ENCODE data around the gene FHAD1. TPM values are rescaled to one million over a fixed set of nuclear protein-coding genes. Genes with fewer than 3 reads are reported as not detected.

FHAD1 gene
- total and polyA plus RNA-seq, 2 of the 13 experiments (the other 11 are each of a cell fraction or from before 2014, with no cell fraction given): not detected

DNA sequence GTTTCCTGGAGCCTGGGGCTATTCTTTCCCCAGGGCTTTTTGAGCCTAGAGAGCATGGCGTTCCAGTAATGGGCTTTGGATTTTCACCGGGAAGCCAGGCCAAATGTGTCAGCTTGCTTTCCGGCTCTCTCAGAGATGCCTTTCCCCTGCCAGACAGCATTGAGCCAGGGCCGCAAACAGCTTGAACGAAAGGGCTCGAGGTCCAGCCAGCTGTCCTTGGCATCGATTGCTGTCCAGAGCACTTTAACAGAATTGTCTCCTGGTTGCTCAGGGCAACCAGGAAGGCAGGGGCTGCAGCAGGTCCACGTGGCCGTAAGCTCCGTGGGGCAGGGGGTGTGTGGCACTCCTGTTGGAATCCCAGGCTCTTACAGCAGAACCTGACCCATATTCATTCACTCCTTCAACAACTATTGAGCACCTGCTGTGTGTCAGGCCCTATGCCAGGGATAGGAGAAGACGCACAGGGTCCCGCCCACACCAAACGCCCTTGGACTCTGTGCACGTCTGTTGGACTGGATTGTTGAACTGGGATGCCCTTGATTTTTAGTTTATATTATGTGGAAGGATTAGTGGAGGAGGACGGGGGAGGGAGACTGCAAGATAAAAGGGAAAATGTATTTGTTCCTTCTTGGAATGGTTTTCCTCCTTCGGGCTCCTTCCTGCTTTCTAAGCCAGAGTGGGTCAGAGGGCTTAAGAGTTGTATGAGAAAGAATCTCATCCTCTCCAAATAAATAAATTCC, 123.9 kb downstream of the FHAD1 start (continued):
- TF ChIP-seq, protein P1, sequence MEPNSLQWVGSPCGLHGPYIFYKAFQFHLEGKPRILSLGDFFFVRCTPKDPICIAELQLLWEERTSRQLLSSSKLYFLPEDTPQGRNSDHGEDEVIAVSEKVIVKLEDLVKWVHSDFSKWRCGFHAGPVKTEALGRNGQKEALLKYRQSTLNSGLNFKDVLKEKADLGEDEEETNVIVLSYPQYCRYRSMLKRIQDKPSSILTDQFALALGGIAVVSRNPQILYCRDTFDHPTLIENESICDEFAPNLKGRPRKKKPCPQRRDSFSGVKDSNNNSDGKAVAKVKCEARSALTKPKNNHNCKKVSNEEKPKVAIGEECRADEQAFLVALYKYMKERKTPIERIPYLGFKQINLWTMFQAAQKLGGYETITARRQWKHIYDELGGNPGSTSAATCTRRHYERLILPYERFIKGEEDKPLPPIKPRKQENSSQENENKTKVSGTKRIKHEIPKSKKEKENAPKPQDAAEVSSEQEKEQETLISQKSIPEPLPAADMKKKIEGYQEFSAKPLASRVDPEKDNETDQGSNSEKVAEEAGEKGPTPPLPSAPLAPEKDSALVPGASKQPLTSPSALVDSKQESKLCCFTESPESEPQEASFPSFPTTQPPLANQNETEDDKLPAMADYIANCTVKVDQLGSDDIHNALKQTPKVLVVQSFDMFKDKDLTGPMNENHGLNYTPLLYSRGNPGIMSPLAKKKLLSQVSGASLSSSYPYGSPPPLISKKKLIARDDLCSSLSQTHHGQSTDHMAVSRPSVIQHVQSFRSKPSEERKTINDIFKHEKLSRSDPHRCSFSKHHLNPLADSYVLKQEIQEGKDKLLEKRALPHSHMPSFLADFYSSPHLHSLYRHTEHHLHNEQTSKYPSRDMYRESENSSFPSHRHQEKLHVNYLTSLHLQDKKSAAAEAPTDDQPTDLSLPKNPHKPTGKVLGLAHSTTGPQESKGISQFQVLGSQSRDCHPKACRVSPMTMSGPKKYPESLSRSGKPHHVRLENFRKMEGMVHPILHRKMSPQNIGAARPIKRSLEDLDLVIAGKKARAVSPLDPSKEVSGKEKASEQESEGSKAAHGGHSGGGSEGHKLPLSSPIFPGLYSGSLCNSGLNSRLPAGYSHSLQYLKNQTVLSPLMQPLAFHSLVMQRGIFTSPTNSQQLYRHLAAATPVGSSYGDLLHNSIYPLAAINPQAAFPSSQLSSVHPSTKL (CRISPR knock-in tag; IDR thresholded peaks at IDR 0.05): peak; percentile 74
- TF ChIP-seq EP300 (IDR thresholded peaks at IDR 0.05; ENCODE audit: low read depth in 2 of 2, low read length in 2 of 2) (0 out of 4 replicates have a peak, but pooled peaks of 1 of the 2 experiments have one; percentile 6), EP300 (CRISPR knock-in tag; IDR thresholded peaks at IDR 0.05; ENCODE audit: borderline replicate concordance) (no peak), HNRNPLL (IDR thresholded peaks at IDR 0.05; ENCODE audit: low read depth, low read length, poor library complexity, severe bottlenecking) (peak; percentile 28), ZSCAN29 (CRISPR knock-in tag; conservative IDR thresholded peaks at IDR 0.05) (peak; percentile 38; the same call in 1 of the 2 replicates), ZNF329 (CRISPR knock-in tag; IDR thresholded peaks at IDR 0.05; ENCODE audit: low read depth) (peak; percentile 5; the same call in 1 of the 2 replicates), RFX3 (CRISPR knock-in tag; IDR thresholded peaks at IDR 0.05) (peak; percentile 85), ZNF350 (CRISPR knock-in tag; IDR thresholded peaks at IDR 0.05; ENCODE audit: borderline replicate concordance, low read depth) (peak; percentile 17; the same call in 1 of the 2 replicates), KAT2B (IDR thresholded peaks at IDR 0.05; ENCODE audit: borderline replicate concordance, low read depth, low read length) (peak; percentile 33; the same call in 1 of the 2 replicates), ONECUT2 (CRISPR knock-in tag; IDR thresholded peaks at IDR 0.05) (peak; percentile 81), HNF4A (CRISPR knock-in tag; IDR thresholded peaks at IDR 0.05) (peak; percentile 71), ZBTB42 (CRISPR knock-in tag; IDR thresholded peaks at IDR 0.05) (0 out of 2 replicates have a peak, but pooled peaks have one; percentile 19), ELF1 (CRISPR knock-in tag; IDR thresholded peaks at IDR 0.05) (0 out of 2 replicates have a peak, but pooled peaks have one; percentile 35), ASH2L (IDR thresholded peaks at IDR 0.05; ENCODE audit: insufficient read length, low read depth, low read length) (peak; percentile 35), ZNF660 (CRISPR knock-in tag; IDR thresholded peaks at IDR 0.05; ENCODE audit: borderline replicate concordance, low read depth) (no peak), ZNF570 (CRISPR knock-in tag; IDR thresholded peaks at IDR 0.05; ENCODE audit: borderline replicate concordance) (no peak), NCOR1 (IDR thresholded peaks at IDR 0.05; ENCODE audit: borderline replicate concordance, low read length) (peak; percentile 78; the same call in 1 of the 2 replicates), ERF (CRISPR knock-in tag; IDR thresholded peaks at IDR 0.05) (peak; percentile 15; the same call in 1 of the 2 replicates)
- TF ChIP-seq, protein P2, sequence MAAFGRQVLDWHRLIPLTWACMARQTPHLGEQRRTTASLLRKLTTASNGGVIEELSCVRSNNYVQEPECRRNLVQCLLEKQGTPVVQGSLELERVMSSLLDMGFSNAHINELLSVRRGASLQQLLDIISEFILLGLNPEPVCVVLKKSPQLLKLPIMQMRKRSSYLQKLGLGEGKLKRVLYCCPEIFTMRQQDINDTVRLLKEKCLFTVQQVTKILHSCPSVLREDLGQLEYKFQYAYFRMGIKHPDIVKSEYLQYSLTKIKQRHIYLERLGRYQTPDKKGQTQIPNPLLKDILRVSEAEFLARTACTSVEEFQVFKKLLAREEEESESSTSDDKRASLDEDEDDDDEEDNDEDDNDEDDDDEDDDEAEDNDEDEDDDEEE (CRISPR knock-in tag; IDR thresholded peaks at IDR 0.05): 0 out of 2 replicates have a peak, but pooled peaks have one; percentile 44
- TF ChIP-seq, protein P3, sequence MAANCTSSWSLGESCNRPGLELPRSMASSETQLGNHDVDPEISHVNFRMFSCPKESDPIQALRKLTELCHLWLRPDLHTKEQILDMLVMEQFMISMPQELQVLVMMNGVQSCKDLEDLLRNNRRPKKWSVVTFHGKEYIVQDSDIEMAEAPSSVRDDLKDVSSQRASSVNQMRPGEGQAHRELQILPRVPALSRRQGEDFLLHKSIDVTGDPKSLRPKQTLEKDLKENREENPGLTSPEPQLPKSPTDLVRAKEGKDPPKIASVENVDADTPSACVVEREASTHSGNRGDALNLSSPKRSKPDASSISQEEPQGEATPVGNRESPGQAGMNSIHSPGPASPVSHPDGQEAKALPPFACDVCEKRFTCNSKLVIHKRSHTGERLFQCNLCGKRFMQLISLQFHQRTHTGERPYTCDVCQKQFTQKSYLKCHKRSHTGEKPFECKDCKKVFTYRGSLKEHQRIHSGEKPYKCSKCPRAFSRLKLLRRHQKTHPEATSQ (CRISPR knock-in tag; IDR thresholded peaks at IDR 0.05; ENCODE audit: borderline replicate concordance): no peak
- TF ChIP-seq, protein P4, sequence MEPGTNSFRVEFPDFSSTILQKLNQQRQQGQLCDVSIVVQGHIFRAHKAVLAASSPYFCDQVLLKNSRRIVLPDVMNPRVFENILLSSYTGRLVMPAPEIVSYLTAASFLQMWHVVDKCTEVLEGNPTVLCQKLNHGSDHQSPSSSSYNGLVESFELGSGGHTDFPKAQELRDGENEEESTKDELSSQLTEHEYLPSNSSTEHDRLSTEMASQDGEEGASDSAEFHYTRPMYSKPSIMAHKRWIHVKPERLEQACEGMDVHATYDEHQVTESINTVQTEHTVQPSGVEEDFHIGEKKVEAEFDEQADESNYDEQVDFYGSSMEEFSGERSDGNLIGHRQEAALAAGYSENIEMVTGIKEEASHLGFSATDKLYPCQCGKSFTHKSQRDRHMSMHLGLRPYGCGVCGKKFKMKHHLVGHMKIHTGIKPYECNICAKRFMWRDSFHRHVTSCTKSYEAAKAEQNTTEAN (CRISPR knock-in tag; conservative IDR thresholded peaks at IDR 0.05): no peak

Measured in HepG2 (cell line).